NT2/D1 (cell line): ENCODE measurements around the gene ATP5F1A.

Source experiments
- SUZ12 ChIP-seq: IDR thresholded peaks from 2 replicates; pipeline ENCODE4 v1.6.1; 2011; ENCODE audit not compliant: insufficient read length, insufficient read depth; ENCODE audit errors: extremely low read depth
- ZNF274 ChIP-seq: IDR thresholded peaks from 2 replicates; pipeline ENCODE4 v1.6.1; 2011; ENCODE audit warnings: mild to moderate bottlenecking, low read depth, low read length

- TF ChIP-seq ZNF274 (no peak), SUZ12 (no peak)
Measured at GRCh38 chr18:46097431-46097800, 680 bp downstream of the ATP5F1A start.
